CD14-positive monocyte (primary cell): ENCODE data around the gene MICAL2. TPM values are rescaled to one million over a fixed set of nuclear protein-coding genes. Genes with fewer than 3 reads are reported as not detected.

Experiments used
- DNase-seq, 3 donors: peaks; one replicate each; pipeline ENCODE4 v3.0.0-alpha.2; 2011 to 2022
- H2AFZ ChIP-seq: 2 replicates; pipeline ENCODE4 v1.6.0; 2012; ENCODE audit warnings: mild to moderate bottlenecking, low read depth, low read length, inconsistent platforms; ENCODE audit not compliant: insufficient read depth, poor library complexity, severe bottlenecking
- H3K27ac ChIP-seq, 2 donors: 1 replicate in 1 of 2; 2 replicates in 1 of 2; pipeline ENCODE4 v1.5.1; 2012 to 2013; ENCODE audit warnings: low read length in 2 of 2, control low read depth in 1 of 2, inconsistent platforms in 1 of 2, low read depth in 1 of 2, mild to moderate bottlenecking in 1 of 2
- H3K27me3 ChIP-seq, 2 donors: one replicate each; pipeline versions ENCODE4 v1.6.0 to v1.6.1; 2011 to 2013; ENCODE audit warnings: low read length in 2 of 2; ENCODE audit not compliant: control insufficient read depth in 2 of 2, insufficient read depth in 2 of 2
- H3K36me3 ChIP-seq, 2 donors: replicated peaks in 1 of 2; 1 replicate in 1 of 2; 2 replicates in 1 of 2; pipeline versions ENCODE4 v1.5.1 to v1.6.1; 2012 to 2013; ENCODE audit warnings: low read length in 2 of 2, control low read depth in 1 of 2, inconsistent platforms in 1 of 2, mild to moderate bottlenecking in 1 of 2; ENCODE audit not compliant: insufficient read depth in 2 of 2, control insufficient read depth in 1 of 2
- H3K4me1 ChIP-seq, 2 donors: 1 replicate in 1 of 2; 2 replicates in 1 of 2; pipeline versions ENCODE4 v1.5.1 to v1.6.1; 2012 to 2013; ENCODE audit warnings: low read length in 2 of 2, control low read depth in 1 of 2, inconsistent platforms in 1 of 2, mild to moderate bottlenecking in 1 of 2, moderate library complexity in 1 of 2; ENCODE audit not compliant: insufficient read depth in 2 of 2, control insufficient read depth in 1 of 2
- H3K4me2 ChIP-seq: replicated peaks from 2 replicates; pipeline ENCODE3; 2012; ENCODE audit warnings: low read length, moderate library complexity, mild to moderate bottlenecking; ENCODE audit not compliant: poor library complexity, severe bottlenecking; ENCODE audit errors: extremely low read depth
- H3K4me3 ChIP-seq, 3 experiments: fragments of 200-600 bp in 1 of 3; sonication (generic) in 1 of 3; replicated peaks in 1 of 3; 1 replicate in 2 of 3; 2 replicates in 1 of 3; pipeline ENCODE4 v1.5.1; 2011 to 2013; ENCODE audit warnings: low read length in 3 of 3, mild to moderate bottlenecking in 3 of 3, control low read depth in 2 of 3, low read depth in 2 of 3, inconsistent platforms in 1 of 3, moderate library complexity in 1 of 3
- H3K79me2 ChIP-seq: 2 replicates; pipeline ENCODE4 v1.6.0; 2012; ENCODE audit warnings: mild to moderate bottlenecking, control low read depth, inconsistent platforms, low read length, moderate library complexity; ENCODE audit not compliant: insufficient read depth
- H3K9ac ChIP-seq: 2 replicates; pipeline ENCODE4 v1.6.0; 2017; ENCODE audit warnings: low read length, mild to moderate bottlenecking; ENCODE audit not compliant: insufficient read depth, poor library complexity, severe bottlenecking
- H3K9me3 ChIP-seq, 2 donors: replicated peaks in 1 of 2; 1 replicate in 1 of 2; 2 replicates in 1 of 2; pipeline versions ENCODE4 v1.5.1 to v1.6.1; 2012 to 2013; ENCODE audit warnings: low read length in 2 of 2, control low read depth in 1 of 2; ENCODE audit not compliant: control insufficient read depth in 1 of 2, insufficient read depth in 1 of 2
- H4K20me1 ChIP-seq: 2 replicates; pipeline ENCODE4 v1.6.0; 2012; ENCODE audit warnings: mild to moderate bottlenecking, low read length, control low read depth, moderate library complexity; ENCODE audit not compliant: insufficient read depth
- H3K27ac Mint-ChIP-seq, 7 donors: one replicate each; pipeline ENCODE4 v1.8.0; 2020; ENCODE audit warnings: mild to moderate bottlenecking in 7 of 7, mixed read lengths in 7 of 7, moderate library complexity in 6 of 7, inconsistent platforms in 2 of 7
- H3K27me3 Mint-ChIP-seq, 3 donors: one replicate each; pipeline ENCODE4 v1.8.0; 2021 to 2022; ENCODE audit warnings: low read depth in 3 of 3, mild to moderate bottlenecking in 3 of 3, mixed read lengths in 3 of 3, moderate library complexity in 3 of 3, inconsistent platforms in 1 of 3
- H3K36me3 Mint-ChIP-seq, 2 donors: one replicate each; pipeline ENCODE4 v1.8.0; 2020; ENCODE audit warnings: mixed read lengths in 2 of 2, inconsistent platforms in 1 of 2, mild to moderate bottlenecking in 1 of 2
- H3K4me1 Mint-ChIP-seq: one replicate; pipeline ENCODE4 v1.8.0; 2020; ENCODE audit warnings: mild to moderate bottlenecking, mixed read lengths
- H3K4me3 Mint-ChIP-seq, 2 donors: one replicate each; pipeline ENCODE4 v1.8.0; 2020; ENCODE audit warnings: mild to moderate bottlenecking in 2 of 2, mixed read lengths in 2 of 2, moderate library complexity in 1 of 2
- H3K9me3 Mint-ChIP-seq, 7 donors: one replicate each; pipeline ENCODE4 v1.8.0; 2020 to 2022; ENCODE audit warnings: mixed read lengths in 7 of 7, mild to moderate bottlenecking in 6 of 7, moderate library complexity in 6 of 7, inconsistent platforms in 2 of 7
- WGBS: methylation state at CpG from one replicate; pipeline ENCODE4 v1.1.5; 2013; ENCODE audit warnings: missing lambda C conversion rate; ENCODE audit not compliant: insufficient coverage; 5-methylcytosine and 5-hydroxymethylcytosine counted together
- intact Hi-C, 2 donors: fragments of 100-400 bp; cut with micrococcal nuclease; formaldehyde crosslinking; loops; one replicate each; pipeline versions ENCODE4 v1.15.0 to v1.15.1; 2023
- polyA plus RNA-seq, 3 donors: library from polyadenylated mRNA; depleted of rRNA in 1 of 3; unstranded in 2 of 3; stranded (reverse) in 1 of 3; fragments of 300-500 nt in 2 of 3; fragments of >200 nt in 1 of 3; fragmentation: Illumina TruSeq in 2 of 3; gene quantifications; 1 replicate in 2 of 3; 2 replicates in 1 of 3; pipeline ENCODE4 v1.2.3, GENCODE V29; 2012 to 2021
- TF ChIP-seq, protein P1 (sequence below): fragments of 200-600 bp; IDR thresholded peaks from one replicate; pipeline ENCODE4 v1.8.0; 2022; ENCODE audit warnings: antibody characterized with exemption, mild to moderate bottlenecking

Gene MICAL2
- polyA plus RNA-seq, 3 donors: 39.8 to 72.5 (median 44.0) TPM

DNA sequence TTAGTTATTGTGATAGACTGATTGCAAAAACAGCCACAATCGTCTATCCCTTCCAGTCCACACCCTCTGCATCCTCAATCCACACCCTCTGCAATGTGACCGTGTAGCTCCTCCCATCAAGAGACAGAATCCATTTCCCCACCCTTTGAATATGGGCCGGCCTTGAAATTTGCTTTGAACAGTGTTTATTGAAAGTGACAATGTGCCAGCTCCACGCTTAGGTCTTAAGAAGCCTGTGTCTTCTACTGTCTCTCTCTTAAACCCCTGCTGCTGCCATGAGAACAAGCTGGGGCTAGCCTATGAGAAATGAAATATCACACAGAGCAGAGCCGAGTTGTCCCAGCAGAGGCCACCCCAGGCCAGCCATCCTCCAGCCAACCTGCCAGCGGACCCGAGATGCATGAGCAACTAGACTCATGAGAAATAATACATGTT, 22.3 kb upstream of the MICAL2 start:
- Histone ChIP-seq H3K9ac (no peak overlapping the region), H3K27ac (peak overlapping the region; percentile 81 to 86), H3K36me3 (no peaks in the 10 kb centered on the region), H3K9me3 (no peaks in the 10 kb centered on the region), H2AFZ (no peak overlapping the region), H3K27me3 (no peaks in the 10 kb centered on the region), H3K4me3 (peak overlapping the region in 1 of 3 experiments; percentile 60), H4K20me1 (no peaks in the 10 kb centered on the region), H3K4me2 (peak overlapping the region; percentile 46), H3K79me2 (no peaks in the 10 kb centered on the region), H3K4me1 (peaks cover 77 to 78% of the 10 kb centered on the region in 2 donors)
- peaks cover 0 to 10% (median 1%) of the 10 kb centered on the region in 3 donors for H3K27me3 Mint-ChIP-seq
- whole genome bisulfite sequencing: 40% methylated on average over 1 of the region's 7 CpGs
- H3K4me1 Mint-ChIP-seq: peaks cover 78% of the 10 kb centered on the region
- DNase-seq: peak in 1 of 3 donors; percentile 42
- intact Hi-C loops: no loop called here
- H3K36me3 Mint-ChIP-seq: peaks cover 0 to 6% of the 10 kb centered on the region in 2 donors
- peaks cover 0 to 5% (median 0%) of the 10 kb centered on the region in 7 donors for H3K9me3 Mint-ChIP-seq
- TF ChIP-seq, protein P1, sequence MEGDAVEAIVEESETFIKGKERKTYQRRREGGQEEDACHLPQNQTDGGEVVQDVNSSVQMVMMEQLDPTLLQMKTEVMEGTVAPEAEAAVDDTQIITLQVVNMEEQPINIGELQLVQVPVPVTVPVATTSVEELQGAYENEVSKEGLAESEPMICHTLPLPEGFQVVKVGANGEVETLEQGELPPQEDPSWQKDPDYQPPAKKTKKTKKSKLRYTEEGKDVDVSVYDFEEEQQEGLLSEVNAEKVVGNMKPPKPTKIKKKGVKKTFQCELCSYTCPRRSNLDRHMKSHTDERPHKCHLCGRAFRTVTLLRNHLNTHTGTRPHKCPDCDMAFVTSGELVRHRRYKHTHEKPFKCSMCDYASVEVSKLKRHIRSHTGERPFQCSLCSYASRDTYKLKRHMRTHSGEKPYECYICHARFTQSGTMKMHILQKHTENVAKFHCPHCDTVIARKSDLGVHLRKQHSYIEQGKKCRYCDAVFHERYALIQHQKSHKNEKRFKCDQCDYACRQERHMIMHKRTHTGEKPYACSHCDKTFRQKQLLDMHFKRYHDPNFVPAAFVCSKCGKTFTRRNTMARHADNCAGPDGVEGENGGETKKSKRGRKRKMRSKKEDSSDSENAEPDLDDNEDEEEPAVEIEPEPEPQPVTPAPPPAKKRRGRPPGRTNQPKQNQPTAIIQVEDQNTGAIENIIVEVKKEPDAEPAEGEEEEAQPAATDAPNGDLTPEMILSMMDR: no peak
- H3K27ac Mint-ChIP-seq: peak overlapping the region; percentile 87 to 95 (median 92)
- peak overlapping the region in 1 of 2 donors; percentile 61 for H3K4me3 Mint-ChIP-seq

DNA sequence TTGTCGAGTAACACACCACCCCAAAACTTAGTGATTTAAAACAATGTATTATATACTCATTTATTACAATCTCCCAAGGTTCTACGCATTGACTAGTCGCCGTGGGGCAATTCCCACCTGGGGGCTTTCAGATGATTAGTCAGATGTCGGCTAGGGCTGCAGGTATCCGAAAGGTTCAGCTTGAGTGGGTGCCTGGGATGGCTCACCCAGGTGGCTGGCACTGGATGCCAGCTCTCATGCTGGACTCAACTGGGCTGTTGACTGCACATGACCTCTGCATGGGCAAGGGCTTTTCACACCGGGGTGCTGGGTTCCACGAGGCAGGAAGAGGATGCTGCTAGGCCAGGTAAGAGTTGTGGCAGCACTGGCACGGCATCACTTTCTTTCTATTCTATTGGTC, 21.9 kb upstream of the MICAL2 start:
- H3K36me3 ChIP-seq: no peaks in the 10 kb centered on the region
- 100% methylated on average over 3 of the region's 9 CpGs for WGBS
- DNase-seq: no peak
- H3K27ac ChIP-seq: peak overlapping the region; percentile 81 to 86
- H3K4me2 ChIP-seq: peak overlapping the region; percentile 46
- intact Hi-C loops: no loop called here
- peak overlapping the region in 1 of 3 experiments; percentile 60 for H3K4me3 ChIP-seq
- Mint-ChIP-seq H3K27ac (peak overlapping the region; percentile 54 to 95 (median 87)), H3K36me3 (peaks cover 0 to 6% of the 10 kb centered on the region in 2 donors), H3K4me3 (no peak overlapping the region), H3K4me1 (peaks cover 78% of the 10 kb centered on the region), H3K27me3 (peaks cover 0 to 11% (median 1%) of the 10 kb centered on the region in 3 donors), H3K9me3 (peaks cover 0 to 5% (median 0%) of the 10 kb centered on the region in 7 donors)
- no peaks in the 10 kb centered on the region for H3K27me3 ChIP-seq
- H3K79me2 ChIP-seq: no peaks in the 10 kb centered on the region
- H3K9me3 ChIP-seq: no peaks in the 10 kb centered on the region
- no peak overlapping the region for H3K9ac ChIP-seq
- TF ChIP-seq, protein P1: no peak
- no peaks in the 10 kb centered on the region for H4K20me1 ChIP-seq
- H2AFZ ChIP-seq: no peak overlapping the region
- H3K4me1 ChIP-seq: peaks cover 77 to 78% of the 10 kb centered on the region in 2 donors
